Neural progenitor cell (in vitro differentiated cells): ENCODE data around the gene FBXL15.

Experiments used
- CTCF ChIP-seq: fragments of 200-600 bp; sonication (generic); IDR thresholded peaks from 2 replicates; pipeline ENCODE4 v1.5.1; 2017; ENCODE audit warnings: antibody characterized with exemption, mild to moderate bottlenecking
- EZH2 ChIP-seq: fragments of 200-600 bp; sonication (generic); IDR thresholded peaks from 2 replicates; pipeline ENCODE4 v1.6.1; 2017; ENCODE audit warnings: antibody characterized with exemption, mild to moderate bottlenecking, moderate library complexity
- EZH2phosphoT487 ChIP-seq: fragments of 200-600 bp; sonication (generic); IDR thresholded peaks from 2 replicates; pipeline ENCODE4 v1.6.1; 2017; ENCODE audit warnings: antibody characterized with exemption

- no peak for TF ChIP-seq CTCF
- peak; percentile 6 for TF ChIP-seq EZH2
- no peak for TF ChIP-seq EZH2phosphoT487
Observed at GRCh38 chr10:102394801-102395399, 25.7 kb upstream of the FBXL15 start.
